Medulla oblongata (tissue), 1 donor: Measurements from ENCODE around the gene IGSF3.
"Not testable (repeated sequence)": the region's sequence is repeated elsewhere in the genome, so short reads cannot be mapped to it uniquely, and the experiment has no call there.

Experiments used
- DNase-seq: peaks from one replicate; pipeline ENCODE4 v3.0.0-alpha.2; 2015; ENCODE audit errors: extremely low spot score

IGSF3 gene

DNA sequence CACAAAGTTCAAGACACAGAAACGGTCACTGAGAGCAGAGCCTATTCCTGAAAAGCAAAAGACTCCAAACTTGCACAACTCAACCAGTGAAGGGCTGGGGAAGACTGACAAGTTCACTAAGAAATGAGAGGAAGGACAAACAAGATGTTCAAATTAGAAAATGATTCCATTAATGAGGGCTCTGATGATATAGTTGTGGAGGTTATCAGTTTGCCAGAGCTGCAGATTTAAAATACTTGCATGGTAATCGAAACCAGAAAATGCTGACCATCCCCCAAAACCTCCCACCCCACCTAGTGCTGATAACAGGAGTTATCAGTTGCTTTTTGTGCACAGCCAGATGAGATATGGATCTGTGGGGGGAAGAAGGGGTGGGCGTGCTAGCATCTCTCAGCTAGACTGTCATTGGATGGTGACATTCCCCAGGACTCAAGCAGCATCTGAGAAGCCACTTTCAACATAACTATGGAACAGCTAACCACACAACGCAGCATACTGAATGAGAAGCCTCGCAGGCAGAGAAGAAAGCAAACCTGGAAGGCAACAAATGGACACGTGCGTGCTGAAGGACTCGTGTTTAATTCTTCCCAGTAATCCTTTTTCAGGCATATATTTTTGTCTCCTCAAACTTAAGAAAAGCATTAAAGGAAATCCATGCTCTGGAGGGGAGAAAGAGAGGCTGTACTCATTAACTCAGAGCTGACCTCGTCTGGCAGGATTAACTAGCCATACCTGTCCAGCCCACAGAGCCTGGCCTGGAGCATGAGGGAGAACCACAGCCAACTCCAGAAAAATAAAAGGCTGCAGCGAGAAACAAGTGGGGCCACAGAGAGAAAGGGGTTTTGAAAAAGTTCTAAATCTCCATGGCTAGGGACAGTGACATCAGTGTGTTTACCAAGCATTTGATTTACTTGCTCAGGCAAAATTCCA is 35.3 kb downstream of the IGSF3 start:
- DNase-seq, result not testable (repeated sequence)

DNA sequence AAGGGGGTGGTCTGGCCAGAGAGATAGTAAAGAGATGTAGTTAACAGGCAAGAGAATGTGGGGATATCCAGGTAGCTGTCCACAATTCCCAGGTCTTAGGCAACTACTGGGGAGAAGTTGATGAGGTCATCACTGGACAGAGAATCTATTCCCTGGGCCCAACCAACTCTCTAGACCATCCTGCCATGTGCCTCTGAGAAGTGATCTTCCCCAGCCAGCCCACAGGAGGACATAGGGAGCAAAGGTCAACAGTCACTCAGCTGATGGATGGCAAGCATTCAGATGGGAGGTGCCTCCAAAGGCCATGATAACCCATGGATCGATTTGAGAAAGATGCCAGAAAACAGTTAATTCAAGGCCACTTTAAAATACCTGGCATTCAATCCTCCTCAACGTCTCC is 36.0 kb downstream of the IGSF3 start:
- not testable (repeated sequence) for DNase-seq

DNA sequence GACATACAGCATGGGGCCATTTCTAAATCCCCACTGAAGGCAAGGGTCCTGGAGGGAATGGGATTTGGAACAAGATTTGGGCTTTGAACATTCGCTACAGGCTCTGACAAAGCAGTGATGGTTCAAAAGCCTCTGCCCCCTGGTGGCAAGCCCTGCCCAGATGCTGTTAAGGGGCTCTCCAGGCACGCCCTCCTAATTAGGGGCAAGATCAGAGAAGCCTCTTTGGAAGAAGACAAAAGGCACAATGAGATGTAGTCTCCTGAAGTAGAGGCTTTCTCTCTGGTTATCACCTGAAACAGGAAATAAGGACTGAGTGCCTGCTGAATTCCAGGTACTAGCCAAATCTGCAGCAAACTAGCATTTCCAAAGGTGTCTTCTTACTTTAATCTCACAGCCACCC is 37.5 kb downstream of the IGSF3 start:
- not testable (repeated sequence) for DNase-seq

DNA sequence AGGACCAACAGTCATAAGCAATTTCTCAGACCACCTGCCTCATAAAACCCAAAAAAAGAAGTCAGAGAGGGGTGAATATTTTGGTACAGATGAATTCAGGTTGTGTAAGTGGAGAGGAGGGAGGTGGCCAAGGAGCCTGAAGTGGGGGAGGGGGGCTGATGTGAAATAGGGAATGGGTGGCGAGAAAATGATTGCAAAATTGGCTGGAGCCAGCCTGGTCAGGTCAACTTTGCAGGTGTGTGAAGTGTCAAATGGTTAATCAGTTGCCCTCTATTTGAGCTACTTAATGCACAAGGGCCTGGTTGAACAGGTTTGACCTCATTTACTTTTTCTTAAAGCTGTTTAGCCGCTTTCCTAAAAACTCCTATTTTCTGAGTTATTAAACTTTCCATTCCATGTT is 38.1 kb downstream of the IGSF3 start:
- DNase-seq, result not testable (repeated sequence)

DNA sequence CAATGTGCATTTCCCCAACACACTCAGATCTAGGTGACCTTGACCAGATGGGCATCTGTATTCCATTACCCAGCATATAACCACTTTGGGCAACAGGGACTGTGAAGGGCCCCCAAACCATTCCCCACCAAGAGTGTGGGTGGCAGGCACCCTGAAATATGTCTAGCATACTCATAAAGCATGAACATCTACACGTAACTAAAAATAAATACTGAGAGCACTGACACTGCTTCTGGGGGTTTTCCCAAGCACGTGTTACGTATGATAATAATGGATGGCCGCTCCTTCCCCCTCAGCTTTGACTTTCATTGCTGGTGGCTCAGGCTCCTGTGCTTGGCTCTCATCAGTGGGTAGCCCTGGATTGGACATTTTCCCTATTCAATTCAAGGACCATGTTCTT is 39.1 kb downstream of the IGSF3 start:
- no peak for DNase-seq

DNA sequence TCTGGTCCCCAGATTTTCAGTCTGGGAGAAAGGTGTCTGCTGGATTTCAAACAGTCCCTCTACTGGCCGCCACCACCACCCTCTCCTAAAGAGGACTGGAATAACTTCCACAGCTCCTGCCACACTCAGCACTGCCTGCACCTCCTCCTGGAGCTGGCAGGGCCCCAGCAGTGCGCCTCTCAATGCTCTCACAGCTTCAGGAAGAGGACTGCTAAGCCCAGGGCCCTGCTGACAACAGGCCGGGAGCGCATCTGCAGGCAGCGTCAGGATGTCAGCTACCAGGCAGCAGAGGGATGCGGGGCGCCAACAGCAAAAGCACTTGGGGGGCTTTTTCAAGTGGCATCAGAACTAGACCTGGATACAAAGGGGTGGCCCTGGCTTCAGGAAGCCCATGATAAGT is 40.2 kb downstream of the IGSF3 start:
- not testable (repeated sequence) for DNase-seq

DNA sequence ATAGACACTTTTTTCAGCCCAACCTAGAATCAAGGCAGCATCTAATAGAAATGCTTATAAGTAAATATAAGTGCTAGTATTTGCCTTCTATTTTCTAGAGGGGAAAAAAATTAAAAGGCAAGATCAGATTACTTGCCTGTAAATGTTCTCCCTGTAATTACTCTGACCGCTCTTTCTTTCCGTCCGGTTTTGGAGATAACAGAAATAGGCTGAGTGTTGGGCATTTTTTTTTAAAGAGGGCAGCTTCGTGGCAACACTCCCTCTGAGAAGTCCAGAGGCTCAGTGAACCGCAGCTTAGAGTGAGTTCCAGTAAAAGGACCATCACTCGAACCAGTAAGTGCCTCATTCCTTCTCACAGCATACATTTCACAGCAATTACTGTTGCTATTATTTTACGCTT is 40.6 kb downstream of the IGSF3 start:
- not testable (repeated sequence) for DNase-seq

DNA sequence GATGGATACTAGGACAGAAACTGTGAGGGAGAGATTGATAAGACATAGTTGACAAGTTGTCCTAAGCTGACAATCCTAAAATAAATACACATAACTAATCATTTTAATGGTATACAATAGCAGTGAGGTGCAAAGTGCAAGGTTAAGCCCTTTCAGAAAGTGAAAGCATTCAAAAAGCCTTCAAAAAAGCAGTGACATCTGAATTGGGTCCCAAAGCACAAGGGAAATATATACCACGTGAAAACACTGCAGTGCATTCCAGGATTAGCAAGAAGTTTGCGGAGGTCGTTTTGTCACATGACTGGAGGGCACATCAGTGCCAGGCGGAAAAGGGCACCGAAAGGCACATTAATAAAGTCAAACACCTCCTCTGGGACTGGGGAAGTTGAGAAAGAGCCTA is 42.4 kb downstream of the IGSF3 start:
- not testable (repeated sequence) for DNase-seq

DNA sequence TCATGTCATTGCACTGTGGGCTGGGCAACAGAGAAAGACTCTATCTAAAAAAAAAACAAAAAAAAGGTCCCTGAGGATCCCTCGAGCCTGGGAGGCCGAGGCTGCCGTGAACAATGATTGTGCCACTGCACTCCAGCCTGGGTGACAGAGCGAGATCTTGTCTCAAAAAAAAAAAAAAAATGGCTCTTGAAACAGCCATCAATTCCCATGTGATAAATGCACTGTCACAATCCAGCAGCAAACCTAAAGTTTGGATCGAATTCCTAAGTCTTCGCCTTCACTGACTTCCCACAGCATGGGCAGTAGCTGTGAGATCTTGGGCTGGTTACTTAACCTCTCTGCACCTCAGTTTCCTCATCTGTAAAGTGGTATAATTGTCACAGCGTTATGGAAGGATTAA is 43.5 kb downstream of the IGSF3 start:
- DNase-seq, result no peak

DNA sequence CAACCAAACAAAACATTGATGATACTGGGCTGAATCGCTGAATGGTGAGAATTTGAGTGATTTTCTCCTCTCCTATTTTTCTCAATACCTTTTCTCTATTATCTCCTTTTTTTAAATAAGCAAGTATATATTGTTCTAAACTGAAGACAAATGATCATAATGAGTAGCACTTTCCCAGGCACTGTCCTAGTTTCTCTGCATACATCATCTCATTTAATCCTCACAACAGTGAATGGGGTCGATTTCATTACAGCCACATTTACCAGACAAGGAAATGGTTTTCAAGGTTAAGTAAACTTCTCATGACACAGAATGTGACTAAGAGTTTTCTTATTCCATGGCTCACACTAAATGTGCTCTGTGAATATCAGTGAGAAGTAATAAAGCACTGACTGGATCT is 45.0 kb downstream of the IGSF3 start:
- DNase-seq, result not testable (repeated sequence)

DNA sequence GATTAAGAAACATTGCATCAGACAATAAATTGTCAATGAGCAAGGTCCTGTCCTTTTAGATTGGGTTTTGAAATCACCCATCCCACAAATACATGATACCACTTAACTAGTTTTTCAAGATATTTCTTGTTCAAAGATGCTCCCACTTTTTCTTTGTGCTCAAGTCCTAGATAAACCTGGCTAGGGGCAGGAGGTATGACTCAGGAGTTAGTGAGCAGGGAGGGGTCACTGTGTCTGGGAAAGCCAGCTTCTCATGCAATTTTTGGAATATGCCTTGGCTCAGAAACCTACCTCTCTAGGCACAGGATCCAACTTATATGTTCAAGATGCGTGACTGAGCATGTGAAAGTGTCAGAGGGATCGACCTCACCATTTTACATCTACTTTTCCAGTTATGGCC is 45.8 kb downstream of the IGSF3 start:
- DNase-seq, result not testable (repeated sequence)

DNA sequence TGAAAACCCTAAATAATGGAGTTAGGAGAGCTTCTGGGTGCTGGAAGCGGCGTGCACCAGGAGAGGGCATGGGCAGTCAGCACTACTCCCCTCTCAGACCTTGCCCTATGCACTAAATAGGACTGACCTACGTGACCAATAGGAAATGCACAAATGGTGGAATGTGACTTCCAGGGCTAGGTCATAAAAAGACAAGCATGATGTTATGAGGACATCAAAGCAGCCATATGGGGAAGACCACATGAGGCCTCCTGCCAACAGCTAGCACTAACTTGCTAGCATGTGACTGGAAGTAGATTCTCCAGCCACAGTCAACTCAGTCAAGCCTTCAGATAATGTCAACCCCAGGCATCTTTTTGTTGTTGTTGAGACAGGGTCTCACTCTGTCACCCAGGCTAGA is 47.1 kb downstream of the IGSF3 start:
- DNase-seq, result not testable (repeated sequence)

DNA sequence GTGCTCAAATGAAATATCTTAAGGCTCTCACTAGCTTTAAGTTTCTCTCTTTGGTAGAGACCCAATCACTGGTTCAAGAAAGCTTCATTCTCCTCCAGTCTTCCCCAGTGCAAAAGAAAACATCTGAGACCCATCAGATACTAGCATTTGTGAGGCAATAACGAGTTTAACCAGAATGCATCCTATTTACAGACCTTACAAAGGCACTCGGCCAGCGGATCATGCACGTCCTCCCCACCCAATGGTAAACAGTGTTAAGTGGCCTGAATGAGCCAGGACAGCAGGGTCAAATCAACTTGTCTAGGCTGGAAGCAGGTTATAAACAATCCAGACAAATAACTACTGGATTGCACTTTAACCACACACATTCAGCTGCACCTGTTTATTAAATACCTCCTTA is 48.4 kb downstream of the IGSF3 start:
- not testable (repeated sequence) for DNase-seq

DNA sequence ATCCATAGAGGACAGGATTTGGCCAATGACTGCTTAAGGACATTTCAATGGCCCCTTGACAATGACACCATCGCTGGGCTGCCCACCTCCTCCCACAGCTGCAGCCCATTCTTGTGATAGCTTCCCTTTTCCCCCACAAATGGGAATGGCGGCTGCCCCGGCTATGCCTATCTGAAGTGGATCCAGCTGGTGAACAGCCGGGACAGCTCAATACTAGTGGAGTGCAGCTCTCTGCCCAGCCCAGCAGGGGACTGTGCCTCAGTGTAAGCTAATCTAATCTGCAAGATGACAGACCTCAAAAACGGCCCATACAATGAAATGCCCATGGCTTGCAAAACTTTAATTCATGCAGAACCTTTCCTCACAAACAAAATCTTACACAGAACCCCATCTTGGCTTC is 49.7 kb downstream of the IGSF3 start:
- DNase-seq, result not testable (repeated sequence)

DNA sequence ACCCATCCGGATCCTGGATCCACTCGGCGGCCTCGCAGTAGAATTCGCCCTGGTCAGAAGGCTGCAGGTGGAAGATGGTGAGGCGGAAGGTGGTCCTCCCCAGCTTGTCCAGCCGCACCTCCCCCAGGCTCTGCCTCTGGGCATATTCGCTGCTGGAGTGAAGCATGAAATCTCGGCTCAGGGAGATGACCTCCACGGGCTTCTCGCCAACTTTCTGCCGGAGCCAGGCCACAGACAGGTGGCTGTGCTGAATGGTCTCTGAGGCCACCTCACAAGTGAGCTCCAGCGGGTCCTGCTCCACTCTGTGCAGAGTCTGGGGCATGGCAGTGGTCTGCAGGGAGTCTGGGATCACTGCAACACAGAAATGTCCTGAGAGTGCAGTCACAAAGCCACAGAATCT is 53.7 kb downstream of the IGSF3 start:
- DNase-seq, result not testable (repeated sequence)

DNA sequence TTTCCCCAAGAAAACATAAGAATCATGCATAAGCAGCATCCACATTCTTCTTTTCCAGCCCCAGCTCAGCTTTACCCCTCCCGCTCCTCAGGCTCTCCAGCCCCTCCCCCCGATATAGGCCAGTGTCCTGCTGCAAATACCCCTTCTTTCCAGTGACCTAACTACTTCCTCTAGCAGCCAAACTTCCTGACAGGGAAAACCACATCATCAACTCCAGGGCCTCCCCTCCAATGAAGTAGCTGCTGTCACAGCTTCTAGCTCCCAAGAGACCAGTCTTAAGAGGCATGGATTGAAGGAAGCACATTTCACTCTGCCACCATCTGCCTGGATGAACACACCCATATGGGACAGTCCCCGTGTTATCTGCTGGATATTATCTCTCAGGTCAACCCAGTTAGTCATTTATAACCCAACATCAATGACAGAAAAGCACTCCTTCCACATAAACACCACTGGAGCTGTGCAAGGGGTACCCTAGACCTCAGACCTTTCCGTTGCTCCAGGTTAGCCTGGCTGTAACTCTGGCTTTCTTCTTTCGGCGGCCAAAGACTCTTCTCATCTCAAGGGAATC is 57.6 kb downstream of the IGSF3 start:
- DNase-seq, result not testable (repeated sequence)

DNA sequence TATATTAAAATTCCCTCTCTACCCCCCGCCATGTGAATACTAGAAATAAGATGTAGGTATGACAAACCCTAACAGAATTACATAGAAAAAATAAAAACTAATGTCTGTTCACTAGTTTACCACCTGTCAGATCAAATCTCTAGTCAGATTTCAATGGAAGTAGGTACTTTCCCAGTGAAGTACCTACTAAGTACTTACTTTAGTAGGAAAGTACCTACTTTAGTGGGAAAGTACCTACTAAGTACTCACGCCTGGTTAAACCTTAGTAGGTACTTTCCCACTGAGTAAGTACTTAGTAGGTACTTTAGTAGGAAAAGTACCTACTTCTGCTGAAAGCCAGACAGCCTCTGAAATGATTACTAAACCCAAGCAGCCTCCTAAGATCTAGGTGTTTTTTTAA is 58.7 kb downstream of the IGSF3 start:
- not testable (repeated sequence) for DNase-seq

DNA sequence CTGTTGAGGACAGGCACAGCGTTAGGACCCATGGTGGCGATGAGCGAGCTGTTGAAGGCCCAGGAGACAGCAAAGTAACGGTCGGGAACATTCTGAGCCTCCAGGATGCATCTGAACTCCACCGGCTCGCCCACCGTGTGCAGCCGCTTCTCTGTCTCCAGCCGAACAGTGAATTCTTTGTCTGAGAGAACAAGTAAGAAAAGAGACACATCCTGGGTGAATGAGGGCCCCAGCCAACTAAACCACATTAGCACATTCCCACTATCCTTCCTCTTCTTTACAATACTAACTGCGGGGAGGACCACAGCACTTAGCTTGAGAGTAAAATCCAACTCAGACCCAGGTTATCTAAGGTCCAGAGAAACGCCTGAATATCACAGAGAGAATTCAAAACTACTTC is 59.4 kb downstream of the IGSF3 start:
- DNase-seq, result not testable (repeated sequence)

DNA sequence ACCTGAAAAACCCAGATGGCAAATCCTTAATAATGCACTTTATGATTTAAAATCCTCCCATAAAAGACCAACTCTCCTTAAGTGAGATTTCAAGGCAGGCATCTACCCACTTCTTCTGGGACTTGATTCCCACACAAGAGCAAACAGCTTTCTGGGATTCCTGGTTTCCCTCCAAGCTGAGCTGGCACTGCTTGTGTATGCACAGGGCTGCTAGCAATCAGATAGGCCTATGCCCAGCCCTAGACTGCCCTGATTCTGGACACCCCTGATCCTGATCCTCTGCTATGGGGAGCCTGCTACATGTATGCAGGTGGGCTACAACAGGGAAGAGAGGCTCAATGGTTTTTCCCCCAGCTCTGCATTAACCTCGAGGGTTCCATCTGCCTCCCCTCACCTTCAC is 60.1 kb downstream of the IGSF3 start:
- not testable (repeated sequence) for DNase-seq

DNA sequence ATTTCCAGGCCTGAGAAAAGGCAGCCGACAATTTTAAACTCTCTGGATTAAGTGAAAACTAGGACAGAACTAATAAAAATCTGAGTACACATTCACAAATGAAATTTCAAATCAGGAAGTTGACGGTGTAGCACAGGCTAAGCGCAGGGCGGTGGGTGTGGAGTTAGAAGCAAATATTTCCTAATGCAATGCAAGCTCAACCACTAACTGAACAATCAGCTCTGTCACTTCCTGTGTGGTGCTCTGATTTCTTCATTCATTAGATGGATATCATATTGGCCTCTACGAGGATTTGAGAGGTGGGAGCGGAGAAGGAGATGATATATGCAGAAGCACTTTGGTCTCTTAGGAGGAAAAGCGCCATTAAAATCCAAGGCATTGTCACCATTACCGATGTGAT is 61.5 kb downstream of the IGSF3 start:
- DNase-seq, result not testable (repeated sequence)

DNA sequence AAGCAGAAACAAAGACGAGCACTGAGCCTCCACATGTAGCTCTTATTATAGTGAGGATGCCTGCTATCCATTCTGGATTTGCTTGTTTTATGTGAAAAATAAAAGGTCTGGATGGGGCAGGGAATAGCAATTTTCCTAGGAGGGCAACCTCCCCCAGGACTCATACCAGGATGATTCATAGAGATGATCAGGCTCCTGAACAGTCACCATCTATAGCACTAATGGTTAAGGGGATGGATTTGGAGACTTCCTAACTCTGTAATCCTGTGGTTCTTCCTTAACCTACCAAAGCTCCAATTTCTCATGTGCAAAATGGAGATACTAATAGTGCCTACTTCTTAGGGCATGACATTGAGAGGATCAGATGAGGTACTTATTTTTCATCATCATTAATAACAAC is 62.2 kb downstream of the IGSF3 start:
- DNase-seq, result no peak

DNA sequence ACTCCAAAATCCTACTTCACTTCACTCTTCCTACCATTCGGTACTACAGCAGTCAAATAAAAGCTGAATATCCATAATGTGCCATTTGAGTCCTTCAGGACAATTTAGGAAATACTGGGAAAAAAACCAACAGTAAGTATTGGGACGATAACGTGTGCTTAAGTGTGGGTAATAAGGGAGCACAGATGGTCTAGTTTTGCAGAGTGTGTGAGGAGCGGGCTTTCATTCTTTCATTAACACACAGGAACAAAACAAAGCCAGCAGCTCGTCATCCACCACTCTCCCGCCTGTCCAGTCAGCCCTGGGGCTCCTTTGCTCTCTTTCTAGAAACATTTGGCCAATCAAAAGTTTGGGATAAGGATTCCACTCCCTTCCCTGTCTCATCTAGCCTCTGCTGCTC is 63.1 kb downstream of the IGSF3 start:
- DNase-seq, result not testable (repeated sequence)

DNA sequence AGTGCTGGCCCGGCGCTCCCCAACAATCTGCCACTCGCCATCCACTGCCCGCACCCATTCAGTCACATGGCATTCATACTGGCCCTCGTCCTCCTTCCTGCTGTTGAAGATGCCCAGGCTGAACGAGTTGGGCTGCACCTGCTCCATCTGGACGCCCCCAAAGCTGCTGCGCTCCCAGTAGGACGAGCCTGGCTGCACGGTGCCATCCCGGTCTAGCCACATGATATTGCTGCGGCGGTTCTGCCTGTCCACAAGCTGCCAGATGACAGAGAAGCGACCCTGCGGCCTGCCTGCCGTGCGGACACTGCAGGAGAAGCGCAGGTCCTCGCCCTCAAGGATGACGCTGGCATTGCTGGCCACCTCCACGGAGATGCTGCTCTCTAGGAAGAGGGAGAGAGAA is 63.9 kb downstream of the IGSF3 start:
- DNase-seq, result not testable (repeated sequence)
